ENCODE measurements around the gene VPS13D.
"Not testable (repeated sequence)": the region's sequence is repeated elsewhere in the genome, so short reads cannot be mapped to it uniquely, and the experiment has no call there.

VPS13D gene

DNA sequence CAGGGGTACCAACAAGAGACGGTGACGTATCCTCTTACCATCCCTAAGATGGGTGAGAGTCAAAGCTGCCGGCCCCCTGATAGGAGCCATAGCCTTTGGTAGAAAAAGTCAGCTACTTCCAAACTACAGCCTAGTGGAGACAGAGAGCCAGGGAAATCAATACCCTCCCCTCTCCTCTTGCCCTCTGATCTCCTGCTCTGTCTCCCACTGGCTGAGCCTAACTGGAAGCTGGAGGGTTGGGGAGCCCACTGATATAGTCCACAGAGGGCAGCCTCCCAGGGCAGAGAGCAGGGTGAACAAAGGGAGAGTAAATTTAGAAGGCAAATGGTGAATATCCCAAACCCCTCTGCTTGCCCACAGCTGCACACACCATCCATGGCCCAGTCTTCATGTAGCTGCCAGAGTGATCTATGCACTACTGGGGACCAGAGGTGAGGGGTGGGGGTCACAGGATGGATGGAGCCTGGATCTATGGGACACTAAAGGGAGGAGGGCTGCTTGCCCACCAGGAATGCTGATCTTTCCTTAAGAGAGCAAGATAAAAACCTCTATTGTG, 308.2 kb downstream of the VPS13D start:
- H3K9ac ChIP-seq (ENCODE audit: low read length): no peak overlapping the region
- H3K27me3 ChIP-seq (ENCODE audit: insufficient read depth, low read length): no peaks in the 10 kb centered on the region
- no peaks in the 10 kb centered on the region for H3K4me1 ChIP-seq (ENCODE audit: insufficient read depth, low read length, severe bottlenecking)
- H3K27ac ChIP-seq (ENCODE audit: low read depth, low read length, poor library complexity, severe bottlenecking): no peak overlapping the region
- no peak overlapping the region for H2AFZ ChIP-seq (ENCODE audit: low read length)
- no peaks in the 10 kb centered on the region; the same call in 1 of the 2 replicates for H3K9me3 ChIP-seq (ENCODE audit: low read length)
- H3F3A ChIP-seq (ENCODE audit: insufficient read depth, low read length): no peaks in the 10 kb centered on the region
- H3K4me2 ChIP-seq (ENCODE audit: low read length): no peak overlapping the region
- no peaks in the 10 kb centered on the region for H3K79me2 ChIP-seq (ENCODE audit: insufficient read depth, low read length)
- no peaks in the 10 kb centered on the region for H4K20me1 ChIP-seq (ENCODE audit: insufficient read depth, low read length)
- H3K4me3 ChIP-seq (ENCODE audit: low read depth, low read length, poor library complexity, severe bottlenecking): no peak overlapping the region
- TF ChIP-seq, protein P1, sequence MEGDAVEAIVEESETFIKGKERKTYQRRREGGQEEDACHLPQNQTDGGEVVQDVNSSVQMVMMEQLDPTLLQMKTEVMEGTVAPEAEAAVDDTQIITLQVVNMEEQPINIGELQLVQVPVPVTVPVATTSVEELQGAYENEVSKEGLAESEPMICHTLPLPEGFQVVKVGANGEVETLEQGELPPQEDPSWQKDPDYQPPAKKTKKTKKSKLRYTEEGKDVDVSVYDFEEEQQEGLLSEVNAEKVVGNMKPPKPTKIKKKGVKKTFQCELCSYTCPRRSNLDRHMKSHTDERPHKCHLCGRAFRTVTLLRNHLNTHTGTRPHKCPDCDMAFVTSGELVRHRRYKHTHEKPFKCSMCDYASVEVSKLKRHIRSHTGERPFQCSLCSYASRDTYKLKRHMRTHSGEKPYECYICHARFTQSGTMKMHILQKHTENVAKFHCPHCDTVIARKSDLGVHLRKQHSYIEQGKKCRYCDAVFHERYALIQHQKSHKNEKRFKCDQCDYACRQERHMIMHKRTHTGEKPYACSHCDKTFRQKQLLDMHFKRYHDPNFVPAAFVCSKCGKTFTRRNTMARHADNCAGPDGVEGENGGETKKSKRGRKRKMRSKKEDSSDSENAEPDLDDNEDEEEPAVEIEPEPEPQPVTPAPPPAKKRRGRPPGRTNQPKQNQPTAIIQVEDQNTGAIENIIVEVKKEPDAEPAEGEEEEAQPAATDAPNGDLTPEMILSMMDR (IDR thresholded peaks at IDR 0.05; ENCODE audit: low read length): no peak
- TF ChIP-seq EZH2 (IDR thresholded peaks at IDR 0.05; ENCODE audit: borderline replicate concordance, low read length): no peak
- no peaks in the 10 kb centered on the region for H3K9me2 ChIP-seq (ENCODE audit: low read depth, low read length)
- H3K36me3 ChIP-seq (ENCODE audit: insufficient read depth, low read length): no peaks in the 10 kb centered on the region

- H3K27me3 ChIP-seq (ENCODE audit: insufficient read depth, low read length); H3K4me1 ChIP-seq (ENCODE audit: insufficient read depth, low read length, severe bottlenecking); H2AFZ ChIP-seq (ENCODE audit: low read length); H3K9me3 ChIP-seq (ENCODE audit: low read length); H3K4me2 ChIP-seq (ENCODE audit: low read length); H3K9me2 ChIP-seq (ENCODE audit: low read depth, low read length); H3K27ac ChIP-seq (ENCODE audit: low read depth, low read length, poor library complexity, severe bottlenecking); H3F3A ChIP-seq (ENCODE audit: insufficient read depth, low read length); H3K36me3 ChIP-seq (ENCODE audit: insufficient read depth, low read length); H3K4me3 ChIP-seq (ENCODE audit: low read depth, low read length, poor library complexity, severe bottlenecking); H3K79me2 ChIP-seq (ENCODE audit: insufficient read depth, low read length); H4K20me1 ChIP-seq (ENCODE audit: insufficient read depth, low read length); H3K9ac ChIP-seq (ENCODE audit: low read length): not testable (repeated sequence)
These were observed 308.7 kb downstream of the VPS13D start for GRCh38 chr1:12538536-12538935.

- Histone ChIP-seq H3K9me2 (ENCODE audit: low read depth, low read length) (no peaks in the 10 kb centered on the region), H3K27ac (ENCODE audit: low read depth, low read length, poor library complexity, severe bottlenecking) (no peak overlapping the region), H3F3A (ENCODE audit: insufficient read depth, low read length) (no peaks in the 10 kb centered on the region), H3K9ac (ENCODE audit: low read length) (no peak overlapping the region), H4K20me1 (ENCODE audit: insufficient read depth, low read length) (no peaks in the 10 kb centered on the region), H3K27me3 (ENCODE audit: insufficient read depth, low read length) (no peaks in the 10 kb centered on the region; the same call in 1 of the 2 replicates), H3K4me2 (ENCODE audit: low read length) (no peak overlapping the region), H3K79me2 (ENCODE audit: insufficient read depth, low read length) (no peaks in the 10 kb centered on the region), H3K4me1 (ENCODE audit: insufficient read depth, low read length, severe bottlenecking) (no peaks in the 10 kb centered on the region), H3K4me3 (ENCODE audit: low read depth, low read length, poor library complexity, severe bottlenecking) (no peak overlapping the region), H2AFZ (ENCODE audit: low read length) (no peak overlapping the region), H3K9me3 (ENCODE audit: low read length) (no peaks in the 10 kb centered on the region; the same call in 1 of the 2 replicates), H3K36me3 (ENCODE audit: insufficient read depth, low read length) (no peaks in the 10 kb centered on the region)
- TF ChIP-seq, protein P1 (IDR thresholded peaks at IDR 0.05; ENCODE audit: low read length): no peak
- no peak for TF ChIP-seq EZH2 (IDR thresholded peaks at IDR 0.05; ENCODE audit: borderline replicate concordance, low read length)
These were observed 309.5 kb downstream of the VPS13D start for GRCh38 chr1:12539320-12539704.
